ENCODE results near the gene COPB2. TPM values are rescaled to one million over a fixed set of nuclear protein-coding genes. Genes with fewer than 3 reads are reported as not detected.

The COPB2 gene
- total RNA-seq, 2 donors from 2014 or later, result 161 to 184 TPM

GRCh38 chr3:139421040-139421439 lies 31.6 kb upstream of the COPB2 start:
- Histone ChIP-seq H3K4me1 (ENCODE audit: control insufficient read depth, insufficient read depth, low read length) (no peaks in the 10 kb centered on the region), H3K27me3 (ENCODE audit: control insufficient read depth, insufficient read depth, low read length, poor library complexity, severe bottlenecking) (no peaks in the 10 kb centered on the region), H3K4me3 (ENCODE audit: low read length) (no peak overlapping the region), H3K27ac (ENCODE audit: low read depth, low read length) (no peak overlapping the region), H3K9ac (ENCODE audit: extremely low read depth, low read length, poor library complexity, severe bottlenecking) (no peak overlapping the region), H3K36me3 (ENCODE audit: control insufficient read depth, insufficient read depth, low read length) (no peaks in the 10 kb centered on the region), H3K9me3 (ENCODE audit: control insufficient read depth, low read length) (peaks cover 8% of the 10 kb centered on the region)
- 73% methylated on average over 1 of the region's 1 CpG; no CpG with 5 or more reads in 1 of the 2 experiments for WGBS, 2 experiments (ENCODE audit: insufficient coverage in 1 of 2, insufficient read length in 1 of 2)
- no peaks in the 10 kb centered on the region for H3K4me1 Mint-ChIP-seq
- no peak for DNase-seq
- TF ChIP-seq CTCF (conservative IDR thresholded peaks at IDR 0.05), result no peak
- H3K4me3 Mint-ChIP-seq, result no peak overlapping the region
- no peaks in the 10 kb centered on the region for H3K9me3 Mint-ChIP-seq
- no peak overlapping the region for H3K27ac Mint-ChIP-seq
- H3K36me3 Mint-ChIP-seq (ENCODE audit: low read depth), result peaks cover 6% of the 10 kb centered on the region
- peaks cover 2% of the 10 kb centered on the region for H3K27me3 Mint-ChIP-seq (ENCODE audit: insufficient read depth)

GRCh38 chr3:139418144-139418543 lies 28.7 kb upstream of the COPB2 start:
- Mint-ChIP-seq H3K4me3 (no peak overlapping the region), H3K27me3 (ENCODE audit: insufficient read depth) (peaks cover 13% of the 10 kb centered on the region), H3K36me3 (ENCODE audit: low read depth) (peaks cover 7% of the 10 kb centered on the region), H3K9me3 (peaks cover 11% of the 10 kb centered on the region), H3K4me1 (no peaks in the 10 kb centered on the region), H3K27ac (no peak overlapping the region)
- no peak for DNase-seq
- Histone ChIP-seq H3K36me3 (ENCODE audit: control insufficient read depth, insufficient read depth, low read length) (no peaks in the 10 kb centered on the region), H3K4me1 (ENCODE audit: control insufficient read depth, insufficient read depth, low read length) (no peaks in the 10 kb centered on the region), H3K27ac (ENCODE audit: low read depth, low read length) (no peak overlapping the region), H3K4me3 (ENCODE audit: low read length) (no peak overlapping the region), H3K9ac (ENCODE audit: extremely low read depth, low read length, poor library complexity, severe bottlenecking) (no peak overlapping the region), H3K9me3 (ENCODE audit: control insufficient read depth, low read length) (peaks cover 19% of the 10 kb centered on the region), H3K27me3 (ENCODE audit: control insufficient read depth, insufficient read depth, low read length, poor library complexity, severe bottlenecking) (no peaks in the 10 kb centered on the region)
- no peak for TF ChIP-seq CTCF (conservative IDR thresholded peaks at IDR 0.05)
- WGBS, 2 experiments (ENCODE audit: insufficient coverage in 1 of 2, insufficient read length in 1 of 2), result 90 to 93% methylated on average over 2 of the region's 2 CpGs

- no peak for DNase-seq
- Histone ChIP-seq H3K9ac (ENCODE audit: extremely low read depth, low read length, poor library complexity, severe bottlenecking) (no peak overlapping the region), H3K4me3 (ENCODE audit: low read length) (no peak overlapping the region), H3K27me3 (ENCODE audit: control insufficient read depth, insufficient read depth, low read length, poor library complexity, severe bottlenecking) (no peaks in the 10 kb centered on the region), H3K4me1 (ENCODE audit: control insufficient read depth, insufficient read depth, low read length) (no peaks in the 10 kb centered on the region), H3K27ac (ENCODE audit: low read depth, low read length) (no peak overlapping the region), H3K9me3 (ENCODE audit: control insufficient read depth, low read length) (peaks cover 36% of the 10 kb centered on the region), H3K36me3 (ENCODE audit: control insufficient read depth, insufficient read depth, low read length) (no peaks in the 10 kb centered on the region)
- H3K9me3 Mint-ChIP-seq, result peaks cover 28% of the 10 kb centered on the region
- no peak overlapping the region for H3K27ac Mint-ChIP-seq
- H3K4me3 Mint-ChIP-seq, result no peak overlapping the region
- WGBS, 2 experiments (ENCODE audit: insufficient coverage in 1 of 2, insufficient read length in 1 of 2), result 100% methylated on average over 1 of the region's 1 CpG; no CpG with 5 or more reads in 1 of the 2 experiments
- peaks cover 15% of the 10 kb centered on the region for H3K27me3 Mint-ChIP-seq (ENCODE audit: insufficient read depth)
- peaks cover 7% of the 10 kb centered on the region for H3K36me3 Mint-ChIP-seq (ENCODE audit: low read depth)
- no peak for TF ChIP-seq CTCF (conservative IDR thresholded peaks at IDR 0.05)
- no peaks in the 10 kb centered on the region for H3K4me1 Mint-ChIP-seq
Measured at GRCh38 chr3:139416275-139416674, 26.8 kb upstream of the COPB2 start.
